HPDE6-E6E7 (cell line): ENCODE results near the gene WLS.
"Not testable (repeated sequence)": the region's sequence is repeated elsewhere in the genome, so short reads cannot be mapped to it uniquely, and the experiment has no call there.

ENCODE experiments used
- DNase-seq: peaks from one replicate; pipeline ENCODE4 v3.0.0; 2011; ENCODE audit warnings: missing footprints; ENCODE audit errors: extremely low spot score

Gene WLS

DNA sequence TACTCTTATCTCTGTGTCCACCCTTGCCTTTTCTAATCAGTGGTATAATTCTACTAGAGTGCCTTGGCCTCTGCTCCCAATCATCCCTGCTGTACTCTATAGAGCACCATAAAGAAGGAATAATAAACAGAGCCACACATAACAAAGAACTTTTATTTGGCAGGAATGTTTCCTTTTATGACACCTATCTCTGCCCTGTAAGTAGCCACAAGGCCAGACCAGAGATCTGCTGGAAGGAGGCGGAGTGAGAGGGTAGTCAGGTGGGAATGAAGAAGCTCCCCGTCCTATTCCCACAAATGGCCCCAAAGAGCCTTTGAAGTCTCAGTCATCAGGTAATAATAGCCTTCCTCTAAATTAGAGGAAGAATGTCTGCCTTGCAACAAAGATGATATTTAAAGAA is 32.7 kb downstream of the WLS start:
- DNase-seq, result no peak

DNA sequence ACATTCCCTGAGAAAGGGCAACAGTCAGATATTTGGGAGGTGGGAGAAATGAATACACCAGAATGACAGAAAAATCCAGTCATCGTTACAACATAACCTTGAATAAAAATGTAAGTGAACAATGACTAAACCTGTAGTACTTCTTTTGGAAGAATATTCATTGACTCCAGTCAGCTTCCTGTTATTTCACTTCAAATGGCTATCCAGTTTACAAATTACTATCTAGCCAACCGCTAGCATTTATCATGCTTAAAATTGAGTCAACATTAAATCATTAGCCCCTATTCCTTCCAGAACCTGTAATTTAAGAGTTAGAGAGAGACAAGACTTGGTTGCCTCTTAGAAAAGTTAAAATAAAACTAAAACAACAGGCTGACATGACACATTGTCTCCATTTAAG is 33.6 kb downstream of the WLS start:
- no peak for DNase-seq

DNA sequence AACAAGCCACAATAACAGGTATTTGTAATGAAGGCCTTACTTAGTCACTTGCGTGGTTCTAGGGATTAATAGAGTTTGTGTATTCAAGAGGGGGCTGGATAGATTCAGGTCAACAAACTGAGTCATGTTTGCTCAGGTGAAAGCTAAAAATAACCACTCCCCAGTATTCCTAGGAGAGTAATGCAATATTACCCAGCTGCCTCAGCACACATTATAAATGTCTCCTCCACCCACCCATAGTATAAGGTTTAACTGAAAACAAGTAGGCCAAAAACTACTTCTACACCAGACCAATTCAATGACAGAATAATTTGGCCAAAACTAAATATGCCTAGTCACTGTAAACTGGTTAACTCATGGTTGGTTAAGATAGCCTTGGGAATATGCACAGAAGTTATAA is 34.4 kb downstream of the WLS start:
- peak; percentile 77 for DNase-seq

DNA sequence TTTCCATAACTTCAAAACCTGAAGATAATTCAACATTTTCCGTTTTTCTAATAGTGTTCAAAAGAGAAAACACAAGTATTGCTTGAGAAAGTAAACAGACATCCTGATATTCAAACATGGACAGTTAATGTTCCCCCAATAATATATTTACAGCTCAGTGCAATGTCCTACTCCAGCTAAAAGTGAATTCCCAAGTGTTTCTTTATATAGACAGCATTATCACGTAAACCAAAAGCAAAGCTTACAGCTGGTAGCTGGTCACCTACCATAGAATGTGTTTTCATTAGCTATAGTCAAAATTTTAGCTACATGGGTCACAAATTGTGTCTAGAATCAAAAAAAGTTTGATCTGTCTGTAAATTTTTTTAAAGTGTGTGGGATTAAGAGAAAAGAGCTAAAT is 34.9 kb downstream of the WLS start:
- no peak for DNase-seq

DNA sequence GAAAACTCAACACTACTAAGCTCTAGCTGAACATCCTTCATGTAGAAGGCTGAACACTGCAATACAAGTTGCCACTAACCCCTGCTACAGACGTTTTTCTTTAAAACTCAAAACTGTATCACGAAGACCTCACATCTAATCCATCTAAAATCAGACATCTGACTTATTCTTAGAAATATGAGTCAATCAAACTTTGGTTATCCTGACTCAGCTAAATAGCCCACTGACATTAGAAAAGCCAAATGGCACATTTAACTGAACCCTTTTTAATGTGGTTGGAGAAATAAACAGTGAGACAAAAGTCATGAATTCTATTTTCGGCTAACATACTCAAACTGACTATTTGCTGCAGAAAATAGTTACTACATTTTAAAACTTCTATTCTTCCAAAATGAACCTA is 35.6 kb downstream of the WLS start:
- DNase-seq, result no peak

DNA sequence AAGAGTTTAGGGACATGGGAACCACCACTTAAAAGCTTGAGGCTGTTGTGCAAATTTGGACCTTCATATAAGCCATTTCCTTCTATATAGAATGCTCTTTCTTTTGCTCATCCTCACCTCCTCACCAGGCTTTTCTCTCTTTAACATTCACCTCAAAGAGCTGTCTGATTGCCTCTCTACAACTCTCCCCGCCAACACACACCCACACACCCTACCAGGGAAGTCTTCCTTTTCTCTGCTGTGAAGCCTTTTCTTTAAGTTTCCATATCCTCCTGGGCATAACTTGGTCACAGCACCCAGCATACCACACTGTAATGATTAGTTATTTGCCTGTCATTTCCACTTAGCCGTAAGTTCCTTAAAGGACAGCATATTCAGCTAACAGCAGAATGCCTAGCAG is 40.6 kb downstream of the WLS start:
- no peak for DNase-seq

DNA sequence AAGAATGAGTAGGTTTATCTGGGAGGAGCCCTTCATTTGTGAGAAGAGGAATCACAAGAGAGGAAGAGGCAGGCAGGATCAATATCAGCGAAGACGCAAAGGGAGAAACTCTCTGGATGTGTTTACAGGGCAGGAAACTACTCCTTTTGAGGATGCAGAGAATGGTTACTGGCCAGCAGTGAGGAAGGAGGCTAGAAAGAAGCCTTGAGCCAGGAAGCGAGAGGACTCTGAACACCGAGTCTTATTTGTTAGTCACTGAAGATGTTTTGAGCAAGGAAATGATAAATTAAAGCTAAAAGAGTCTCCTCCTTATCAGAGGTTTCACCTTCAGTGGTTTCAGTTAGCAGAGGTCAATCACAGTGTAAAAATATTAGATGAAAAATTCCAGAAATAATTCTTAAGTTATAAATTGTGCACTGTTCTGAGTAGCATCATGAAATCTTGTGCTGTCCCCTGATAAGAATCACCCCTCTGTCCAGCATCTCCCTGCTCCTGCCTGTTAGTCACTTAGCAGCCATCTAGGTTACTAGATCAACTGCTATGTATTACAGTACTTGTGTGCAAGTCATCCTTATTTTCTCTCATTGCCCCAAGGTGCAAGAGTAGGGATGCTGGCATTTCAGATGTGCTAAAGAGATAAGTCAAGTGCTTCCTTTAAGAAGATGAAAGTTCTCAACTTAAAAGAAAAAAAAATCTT is 43.5 kb downstream of the WLS start:
- DNase-seq, result no peak

DNA sequence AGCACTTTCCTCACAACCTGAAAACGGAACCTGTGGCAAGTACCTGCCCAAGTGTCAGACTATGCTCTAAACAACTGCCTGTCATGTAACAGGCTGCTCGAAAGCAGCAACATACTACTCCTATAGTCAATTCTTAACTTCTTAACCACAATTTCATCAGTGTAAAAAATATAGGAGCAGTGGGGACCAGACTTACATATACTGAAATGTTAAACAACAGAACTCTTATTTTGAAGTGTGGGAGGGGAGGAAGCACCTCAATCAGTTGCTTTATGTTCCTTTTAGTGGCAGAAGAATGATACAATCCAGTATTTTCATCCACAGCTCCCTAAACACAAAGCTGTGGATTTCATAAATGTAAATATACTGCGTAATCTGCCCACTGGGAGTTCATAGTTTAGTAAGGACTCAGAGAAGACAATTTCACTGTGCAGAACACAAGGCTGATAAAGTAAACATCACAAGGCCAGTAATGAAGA is 44.2 kb downstream of the WLS start:
- no peak for DNase-seq

DNA sequence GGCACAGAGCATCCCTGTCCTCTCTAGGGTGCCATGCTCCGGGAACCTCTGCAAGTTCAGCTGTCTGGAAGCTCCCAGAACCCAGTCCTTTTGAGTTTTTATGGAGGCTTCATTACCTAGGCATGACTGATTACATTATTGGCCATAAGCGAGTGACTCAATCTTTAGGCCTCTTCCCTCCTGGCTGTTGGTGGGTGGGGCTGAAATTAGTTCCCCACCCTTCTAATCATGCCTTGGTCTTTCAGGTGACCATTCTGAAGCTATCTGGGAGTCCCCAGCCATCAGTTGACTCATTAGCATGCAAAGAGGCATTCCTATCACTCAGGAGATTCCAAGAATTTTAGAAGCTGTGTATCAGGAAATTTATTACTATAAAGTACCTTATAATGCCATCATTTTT is 46.6 kb downstream of the WLS start:
- no peak for DNase-seq

DNA sequence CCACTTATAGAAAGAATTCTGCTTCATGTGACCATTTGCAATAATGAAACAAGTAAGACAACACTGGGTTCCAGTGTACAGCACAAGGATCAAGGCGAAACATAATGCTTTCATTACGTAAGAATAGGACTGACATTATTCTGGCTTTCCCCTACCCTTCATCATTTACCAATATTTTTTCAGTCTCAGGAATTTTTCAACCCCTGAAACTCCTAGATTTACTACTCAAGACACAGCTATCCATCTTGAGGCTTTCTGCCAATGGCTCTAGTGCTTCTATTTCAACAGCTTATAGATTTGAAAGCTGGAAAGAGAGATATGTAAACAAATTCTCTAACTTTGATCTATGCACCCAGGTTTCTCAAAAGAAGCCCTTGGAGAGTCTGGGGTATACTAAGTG is 48.4 kb downstream of the WLS start:
- no peak for DNase-seq

DNA sequence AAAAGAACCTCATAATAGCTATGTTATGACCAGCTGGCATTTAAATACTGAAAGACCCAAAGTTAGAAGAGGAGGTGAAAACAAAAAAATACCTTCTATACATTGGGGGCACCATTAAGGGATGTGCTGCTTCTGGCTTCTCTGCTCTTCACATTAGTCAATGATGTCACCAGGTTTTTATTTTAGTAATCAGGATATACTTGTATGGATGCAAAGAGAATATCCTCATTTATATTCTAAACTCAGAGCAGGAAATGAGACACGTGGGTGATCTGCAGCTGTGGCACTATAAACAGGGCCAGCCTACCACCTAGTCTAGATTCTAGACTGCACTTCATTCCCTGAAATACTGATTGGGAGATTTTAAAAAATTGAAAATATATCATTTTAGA is 51.2 kb downstream of the WLS start:
- no peak for DNase-seq

DNA sequence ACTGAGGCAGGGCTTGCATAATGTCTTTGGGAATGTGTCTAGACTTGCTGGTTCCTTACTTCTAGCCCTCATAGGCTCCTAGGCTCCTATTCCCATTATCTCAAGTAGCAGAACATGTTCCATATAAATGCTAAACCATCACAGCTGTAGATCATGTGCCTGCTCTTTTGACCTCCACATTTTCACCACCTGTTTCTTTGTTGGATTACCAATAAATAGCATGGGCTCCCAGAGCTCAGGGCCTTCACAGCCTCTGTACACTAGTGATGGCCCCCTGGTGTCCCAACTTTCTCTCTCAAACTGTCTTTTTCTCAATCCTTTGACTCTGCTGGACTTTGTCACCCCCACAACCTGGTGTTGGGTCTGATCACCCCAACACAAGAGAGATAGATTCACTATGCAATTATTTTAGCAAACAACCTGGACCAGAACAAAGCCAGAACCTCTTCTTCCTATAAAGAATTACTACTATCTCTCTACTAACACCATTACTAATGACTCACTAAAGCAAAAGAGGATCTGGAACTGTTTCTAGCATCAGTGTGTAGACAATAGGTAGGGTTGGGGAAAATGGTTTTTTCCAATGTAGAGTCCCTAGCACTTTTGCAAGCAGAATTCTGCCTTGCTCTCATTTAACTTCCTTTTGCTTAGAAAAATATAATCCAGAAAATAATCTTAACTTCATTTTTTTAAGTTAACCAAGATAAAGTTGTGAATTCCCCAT is 51.7 kb downstream of the WLS start:
- DNase-seq, result no peak

DNA sequence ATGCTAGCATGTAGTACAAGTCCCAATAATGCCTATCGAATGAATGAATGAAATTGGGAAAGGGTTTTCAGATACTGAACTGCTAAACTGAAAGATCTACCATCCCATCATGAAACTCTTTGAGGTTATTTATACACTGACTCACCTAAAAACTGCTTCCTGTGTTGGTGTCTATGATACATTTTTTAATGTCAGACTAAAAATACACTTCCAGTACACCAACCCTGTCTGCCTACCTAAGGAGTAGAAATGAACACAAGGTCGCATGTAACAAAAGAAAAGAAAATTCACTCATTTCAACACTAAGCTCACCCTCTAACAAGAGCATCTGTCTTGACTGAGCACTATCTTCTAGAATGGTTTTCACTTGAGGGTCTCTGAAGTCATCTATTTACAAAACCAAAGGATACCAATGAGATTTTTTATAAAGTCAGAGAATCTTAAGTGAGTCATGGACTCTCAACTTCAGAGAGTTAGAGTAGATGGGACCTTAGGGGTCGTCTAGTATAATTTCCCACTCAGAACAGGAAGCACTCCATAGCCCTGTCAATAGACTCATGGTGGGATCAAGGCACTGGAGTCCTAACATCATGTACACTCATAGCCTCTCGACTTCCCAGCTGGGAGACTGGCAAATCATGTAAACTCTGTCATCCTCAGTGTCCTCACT is 53.4 kb downstream of the WLS start:
- no peak for DNase-seq

DNA sequence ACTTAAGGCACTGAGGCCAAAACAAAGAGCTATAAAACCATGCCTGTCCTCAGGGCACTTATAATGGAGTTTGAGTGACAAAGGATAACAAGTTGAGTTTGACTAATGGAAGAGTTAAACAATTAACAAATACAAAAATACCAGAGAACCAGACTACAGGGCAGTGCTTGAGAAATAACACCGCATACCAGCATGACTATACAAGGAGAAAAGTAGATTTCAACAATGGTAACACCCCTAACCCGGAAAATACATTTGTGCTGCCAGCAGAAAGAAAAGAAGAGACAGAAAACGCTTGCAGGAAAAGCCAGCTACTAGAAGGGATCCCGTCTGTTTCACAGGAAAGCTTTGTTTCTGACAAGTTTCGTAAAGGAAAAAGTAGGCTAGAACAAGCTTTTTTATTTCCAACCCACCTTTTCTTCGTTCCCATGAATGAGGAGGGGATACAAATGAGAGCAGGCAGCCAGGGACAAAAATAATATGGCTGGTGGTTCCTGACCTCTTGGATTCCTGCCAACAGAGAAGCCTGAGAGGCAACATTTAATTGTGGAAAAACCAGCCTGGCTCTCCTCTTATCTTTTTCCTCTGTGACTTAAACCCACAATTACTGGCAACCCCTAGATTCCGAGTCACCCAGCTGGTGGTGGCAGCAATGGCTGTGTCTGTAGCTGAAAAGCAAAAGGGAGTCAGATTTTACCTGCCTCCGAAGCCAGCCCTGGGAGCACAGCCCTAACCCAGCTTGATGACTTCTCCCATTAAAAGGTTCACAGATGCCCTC is 56.5 kb downstream of the WLS start:
- no peak for DNase-seq

DNA sequence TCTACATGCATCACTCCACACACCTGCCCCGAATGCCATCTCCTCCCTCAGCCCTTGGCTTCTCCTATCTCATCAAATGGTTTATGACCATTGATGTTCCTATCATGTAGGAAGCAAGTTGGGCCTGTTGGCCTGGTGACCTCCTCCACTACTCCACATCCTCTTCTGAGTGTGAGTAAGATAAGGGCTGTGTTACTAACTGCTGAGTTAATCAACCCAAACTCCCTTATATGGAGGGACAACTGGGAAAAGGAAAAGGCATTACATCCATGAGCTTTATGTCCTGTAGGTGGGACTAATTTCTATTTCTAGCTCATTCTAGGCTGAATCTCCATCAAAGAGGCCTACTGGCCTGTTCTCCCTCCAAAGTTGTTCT is 57.6 kb downstream of the WLS start:
- DNase-seq, result no peak

DNA sequence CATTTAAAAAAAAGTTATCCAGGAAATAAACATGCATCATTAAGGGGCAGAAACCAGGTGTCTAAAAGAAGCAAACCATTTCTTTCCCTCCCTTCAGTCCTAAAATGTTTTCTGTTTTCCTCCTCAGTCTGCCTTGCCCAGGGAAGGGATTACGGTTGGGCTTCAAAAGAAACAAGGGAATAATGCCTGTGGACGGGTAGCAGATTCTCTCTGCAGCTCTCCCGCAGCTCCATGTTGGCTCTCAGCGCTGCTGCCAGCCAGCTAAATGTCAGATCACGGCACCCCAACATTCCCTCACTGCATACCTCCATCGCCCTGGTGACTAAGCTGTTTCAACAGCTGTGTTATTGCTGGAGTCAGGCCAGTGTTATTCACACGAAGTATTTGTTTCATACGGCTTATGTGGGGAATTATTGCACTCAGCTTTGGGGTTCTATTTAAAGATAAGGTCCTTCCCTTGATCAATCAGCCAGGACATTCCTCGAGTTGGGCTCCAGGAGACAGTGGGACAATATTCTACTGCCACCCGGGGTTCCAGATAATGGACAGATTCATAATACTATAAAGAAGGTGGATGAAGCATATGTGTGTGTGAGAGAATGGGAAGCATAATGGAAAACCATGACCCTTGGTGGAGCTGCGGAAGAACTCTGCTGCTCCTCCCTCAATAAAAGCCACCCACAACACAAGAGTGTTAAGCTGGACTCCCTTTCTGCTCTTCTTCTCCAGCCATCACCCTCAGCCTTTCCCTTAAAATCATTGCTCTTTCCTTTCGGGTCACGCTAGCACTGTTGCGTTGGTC is 58.2 kb downstream of the WLS start:
- peak; percentile 79 for DNase-seq

DNA sequence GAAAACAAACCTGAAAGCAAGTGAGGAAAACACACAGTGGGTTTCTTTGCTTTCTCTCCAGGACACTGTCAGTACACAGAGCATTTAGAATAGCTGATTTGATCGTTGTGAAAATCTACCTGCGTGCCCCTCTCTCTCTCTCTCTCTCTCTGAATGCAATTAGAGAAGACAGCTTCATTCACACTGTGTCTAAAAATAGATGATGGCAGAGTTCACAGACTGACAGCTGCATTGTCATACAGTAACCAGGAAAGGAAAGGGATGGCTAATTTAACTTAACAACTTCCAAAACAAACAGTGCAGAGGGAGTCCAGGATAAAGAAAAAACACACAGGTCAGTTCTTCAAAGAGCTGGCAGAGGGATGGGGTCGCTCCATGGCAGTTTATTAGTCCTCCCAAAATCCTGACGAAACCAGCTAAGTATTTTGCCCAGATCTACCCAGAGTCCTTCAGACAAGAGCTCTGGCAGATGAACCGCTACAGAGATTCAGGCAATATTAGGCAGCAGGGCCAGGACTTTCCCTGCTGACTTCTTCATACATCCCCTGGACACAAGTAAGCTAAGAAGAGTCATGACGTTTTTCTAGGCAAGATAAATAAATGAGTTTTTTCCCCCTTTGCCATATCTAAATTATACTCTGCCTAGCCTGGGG is 58.9 kb downstream of the WLS start:
- no peak for DNase-seq

DNA sequence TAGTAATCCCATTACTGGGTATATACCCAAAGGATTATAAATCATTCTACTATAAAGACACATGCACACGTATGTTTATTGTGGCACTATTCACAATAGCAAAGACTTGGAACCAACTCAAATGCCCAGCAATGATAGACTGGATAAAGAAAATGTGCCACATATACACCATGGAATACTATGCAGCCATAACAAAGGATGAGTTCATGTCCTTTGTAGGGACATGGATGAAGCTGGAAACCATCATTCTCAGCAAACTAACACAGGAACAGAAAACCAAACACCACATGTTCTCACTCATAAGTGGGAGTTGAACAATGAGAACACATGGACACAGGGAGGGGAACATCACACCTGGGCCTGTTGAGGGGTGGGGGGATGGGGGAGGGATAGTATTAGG is 60.5 kb downstream of the WLS start:
- DNase-seq, result not testable (repeated sequence)

DNA sequence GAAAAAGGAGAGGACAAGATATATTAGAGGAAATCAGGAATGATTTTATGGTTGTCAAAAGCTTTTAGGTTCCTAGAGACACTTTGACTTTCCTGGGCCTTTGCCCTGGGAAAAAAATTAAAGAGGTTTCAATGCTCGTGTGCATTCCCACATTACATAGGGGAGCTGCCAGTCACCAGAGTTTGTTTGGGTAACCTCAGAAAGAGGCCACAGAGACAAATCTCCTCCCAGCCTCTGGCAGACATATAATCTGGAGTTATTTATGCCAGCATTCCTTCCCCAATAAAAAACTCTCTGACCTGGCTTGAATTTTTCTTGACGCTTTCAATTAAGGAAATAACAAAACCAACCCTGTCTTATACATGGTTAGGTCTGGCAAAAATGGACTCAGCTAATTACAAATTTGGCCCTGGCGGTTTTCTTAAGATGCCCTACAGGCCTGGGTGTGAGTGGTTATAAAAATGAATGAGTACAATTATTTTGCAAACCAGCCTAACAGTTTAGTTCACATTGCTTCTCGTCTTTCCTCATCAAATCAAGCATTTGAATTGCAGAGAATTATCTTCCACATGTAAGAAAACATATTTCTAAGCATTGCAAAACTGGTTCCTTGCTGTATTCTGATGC is 63.7 kb downstream of the WLS start:
- DNase-seq, result no peak

DNA sequence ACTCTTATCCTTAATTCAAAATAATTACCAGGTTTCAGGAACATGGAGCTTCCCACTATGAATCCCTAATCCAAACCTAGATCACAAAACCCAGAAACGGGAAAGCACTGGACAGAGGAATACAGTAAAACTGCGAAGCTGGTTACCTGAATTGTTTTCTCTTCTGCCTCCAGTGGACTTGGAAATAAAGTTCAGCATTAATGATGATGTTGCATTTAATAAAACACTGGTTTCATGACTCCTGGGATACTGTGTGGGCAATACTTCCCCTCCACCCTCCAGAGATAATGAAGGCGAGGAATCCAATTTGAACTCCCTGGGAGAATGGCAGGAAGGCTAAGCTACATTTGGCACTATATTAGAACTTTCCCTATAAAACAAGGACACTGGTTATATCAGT is 65.1 kb downstream of the WLS start:
- DNase-seq, result no peak
